GM21515 (cell line): ENCODE measurements around the gene ZNF677.
"Not testable (repeated sequence)": the region's sequence is repeated elsewhere in the genome, so short reads cannot be mapped to it uniquely, and the experiment has no call there.

Experiments used
- ATAC-seq: cut with Tn5 transposase; IDR thresholded peaks from one replicate; pipeline ENCODE4 v1.9.1; 2021; ENCODE audit not compliant: unreplicated experiment

ZNF677 gene

GRCh38 chr19:53254411-53255341 is at the start of gene ZNF677:
TSS of gene ZNF677 (minus strand) at chr19:53254873. CDS start at chr19:53251550, 3,323 bp downstream.
- ATAC-seq: no peak

- ATAC-seq: not testable (repeated sequence)
These were observed 46.7 kb upstream of the ZNF677 start for GRCh38 chr19:53301341-53301740.

GRCh38 chr19:53294786-53295441 is 40.2 kb upstream of the ZNF677 start:
- no peak for ATAC-seq

GRCh38 chr19:53290758-53291549 is 36.3 kb upstream of the ZNF677 start:
- no peak for ATAC-seq

GRCh38 chr19:53285087-53285486 is 30.4 kb upstream of the ZNF677 start:
- ATAC-seq: no peak

GRCh38 chr19:53281947-53282346 is 27.3 kb upstream of the ZNF677 start:
- ATAC-seq: not testable (repeated sequence)

- ATAC-seq: no peak
These were observed 20.8 kb upstream of the ZNF677 start for GRCh38 chr19:53275480-53275879.

GRCh38 chr19:53272044-53272443 is 17.4 kb upstream of the ZNF677 start:
- no peak for ATAC-seq

- not testable (repeated sequence) for ATAC-seq
These were observed 15.2 kb upstream of the ZNF677 start for GRCh38 chr19:53269861-53270260.

- not testable (repeated sequence) for ATAC-seq
These were observed 12.9 kb upstream of the ZNF677 start, which contains the start of gene VN1R4 for GRCh38 chr19:53267623-53268022. TSS of gene VN1R4 (minus strand) at chr19:53267723. CDS start at chr19:53267665, 58 bp downstream.

GRCh38 chr19:53257715-53258342 is 3.2 kb upstream of the ZNF677 start, which contains the start of gene VN1R2:
TSS of gene VN1R2 (plus strand) at chr19:53258292. CDS start at chr19:53258376, 84 bp downstream.
- ATAC-seq: not testable (repeated sequence)

- no peak for ATAC-seq
These were observed 8.2 kb downstream of the ZNF677 start for GRCh38 chr19:53246498-53246897.

- no peak for ATAC-seq
These were observed 17.4 kb downstream of the ZNF677 start for GRCh38 chr19:53237114-53237777.

GRCh38 chr19:53224606-53225005 is 30.1 kb downstream of the ZNF677 start:
- ATAC-seq: no peak

GRCh38 chr19:53222716-53223115 is 32.0 kb downstream of the ZNF677 start:
- ATAC-seq: not testable (repeated sequence)

- no peak for ATAC-seq
These were observed 41.9 kb downstream of the ZNF677 start for GRCh38 chr19:53212703-53213320.

- not testable (repeated sequence) for ATAC-seq
These were observed 43.1 kb downstream of the ZNF677 start for GRCh38 chr19:53211554-53211953.

GRCh38 chr19:53196777-53197396 is 57.8 kb downstream of the ZNF677 start:
- ATAC-seq: no peak

- ATAC-seq: no peak
These were observed 59.3 kb downstream of the ZNF677 start for GRCh38 chr19:53195265-53195903.
